ENCODE results near the gene TRPM1.

DNA sequence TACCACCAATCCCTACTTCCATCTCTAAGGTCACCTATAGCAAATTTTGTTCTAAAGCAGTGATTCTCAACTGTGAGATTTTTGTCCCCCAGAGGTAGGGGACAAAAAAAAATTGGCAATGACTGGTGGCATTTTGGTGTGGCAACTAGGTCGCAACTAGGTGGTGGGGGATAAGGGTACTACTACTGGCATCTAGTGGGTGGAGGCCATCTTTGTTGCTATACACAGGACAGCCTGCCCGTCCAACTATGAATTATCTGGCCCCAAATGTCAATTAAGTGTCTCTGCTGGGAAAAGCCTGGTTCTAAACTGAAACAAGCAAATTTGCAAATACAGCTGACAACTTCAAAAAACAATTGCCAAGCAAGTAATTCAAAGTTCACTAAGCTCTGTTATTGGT lies 111.5 kb downstream of the TRPM1 start:
- TF ChIP-seq EP300 (IDR thresholded peaks at IDR 0.05) (no peak), POLR2A (IDR thresholded peaks at IDR 0.05) (no peak), POLR2AphosphoS5 (IDR thresholded peaks at IDR 0.05) (no peak)
- TF ChIP-seq, protein P1, sequence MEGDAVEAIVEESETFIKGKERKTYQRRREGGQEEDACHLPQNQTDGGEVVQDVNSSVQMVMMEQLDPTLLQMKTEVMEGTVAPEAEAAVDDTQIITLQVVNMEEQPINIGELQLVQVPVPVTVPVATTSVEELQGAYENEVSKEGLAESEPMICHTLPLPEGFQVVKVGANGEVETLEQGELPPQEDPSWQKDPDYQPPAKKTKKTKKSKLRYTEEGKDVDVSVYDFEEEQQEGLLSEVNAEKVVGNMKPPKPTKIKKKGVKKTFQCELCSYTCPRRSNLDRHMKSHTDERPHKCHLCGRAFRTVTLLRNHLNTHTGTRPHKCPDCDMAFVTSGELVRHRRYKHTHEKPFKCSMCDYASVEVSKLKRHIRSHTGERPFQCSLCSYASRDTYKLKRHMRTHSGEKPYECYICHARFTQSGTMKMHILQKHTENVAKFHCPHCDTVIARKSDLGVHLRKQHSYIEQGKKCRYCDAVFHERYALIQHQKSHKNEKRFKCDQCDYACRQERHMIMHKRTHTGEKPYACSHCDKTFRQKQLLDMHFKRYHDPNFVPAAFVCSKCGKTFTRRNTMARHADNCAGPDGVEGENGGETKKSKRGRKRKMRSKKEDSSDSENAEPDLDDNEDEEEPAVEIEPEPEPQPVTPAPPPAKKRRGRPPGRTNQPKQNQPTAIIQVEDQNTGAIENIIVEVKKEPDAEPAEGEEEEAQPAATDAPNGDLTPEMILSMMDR (IDR thresholded peaks at IDR 0.05) = no peak

All from gastroesophageal sphincter (tissue), 3 donors.